ENCODE data around the gene CD70.

- no peak for TF ChIP-seq POLR2A (IDR thresholded peaks at IDR 0.05; ENCODE audit: low read length)
- TF ChIP-seq GATA1 (IDR thresholded peaks at IDR 0.05; ENCODE audit: low read depth, low read length) = no peak
These were observed 4.9 kb downstream of the CD70 start for GRCh38 chr19:6586056-6586455.

Data from erythroblast (primary cell).